K562 (cell line): ENCODE measurements around the gene PSMD9. TPM values are rescaled to one million over a fixed set of nuclear protein-coding genes. Genes with fewer than 3 reads are reported as not detected.

Experiments used
- BACH1 ChIP-seq: fragments of 200-800 bp; sonication (Bioruptor generic); IDR thresholded peaks from 2 replicates; pipeline ENCODE4 v1.6.1; 2016; ENCODE audit warnings: missing genetic modification characterization, missing compliant biosample characterization
- BMI1 ChIP-seq: fragments of 150-350 bp; IDR thresholded peaks from 2 replicates; pipeline ENCODE4 v1.6.1; 2014; ENCODE audit warnings: low read length
- CEBPB ChIP-seq: fragments of 450-650 bp; IDR thresholded peaks from 2 replicates; pipeline ENCODE4 v1.6.1; 2016; ENCODE audit warnings: missing genetic modification characterization, missing compliant biosample characterization
- DIDO1 ChIP-seq: fragments of 450-650 bp; IDR thresholded peaks from 2 replicates; pipeline ENCODE4 v1.6.1; 2016; ENCODE audit warnings: low read depth, missing biosample characterization, missing genetic modification characterization
- NR4A1 ChIP-seq, 2 experiments: fragments of 250-450 bp in 1 of 2; fragments of 450-650 bp in 1 of 2; sonication (Bioruptor Pico) in 1 of 2; IDR thresholded peaks; 2 replicates each; pipeline versions ENCODE4 v1.4.0 to v1.6.1; 2016 to 2020; ENCODE audit warnings: mild to moderate bottlenecking in 2 of 2, missing compliant biosample characterization in 1 of 2, missing genetic modification characterization in 1 of 2, moderate library complexity in 1 of 2
- SMAD1 ChIP-seq: fragments of 150-350 bp; IDR thresholded peaks from 2 replicates; pipeline ENCODE4 v1.6.1; 2014; ENCODE audit warnings: low read length, low read depth; ENCODE audit not compliant: partially characterized antibody
- SMARCC2 ChIP-seq: fragments of 450-650 bp; IDR thresholded peaks from 2 replicates; pipeline ENCODE4 v1.6.1; 2017; ENCODE audit warnings: antibody characterized with exemption, moderate library complexity, mild to moderate bottlenecking, low read depth
- XRCC3 ChIP-seq: fragments of 450-650 bp; IDR thresholded peaks from 2 replicates; pipeline ENCODE4 v1.6.1; 2017; ENCODE audit warnings: mild to moderate bottlenecking, moderate library complexity
- YBX1 ChIP-seq: fragments of 450-650 bp; IDR thresholded peaks from 2 replicates; pipeline ENCODE4 v1.7.1; 2016; ENCODE audit warnings: mild to moderate bottlenecking
- ZBTB17 ChIP-seq: fragments of 450-650 bp; formaldehyde crosslinking; IDR thresholded peaks from 2 replicates; pipeline ENCODE4 v1.4.0; 2020; ENCODE audit warnings: mild to moderate bottlenecking
- ZC3H8 ChIP-seq: fragments of 450-650 bp; IDR thresholded peaks from 2 replicates; pipeline ENCODE4 v1.6.1; 2017
- polyA plus RNA-seq, 8 experiments: library from polyadenylated mRNA; depleted of rRNA in 4 of 8; stranded (reverse) in 5 of 8; unstranded in 3 of 8; fragments of >200 nt; fragmentation: Nextera tagmentation in 2 of 8; fragmentation: Illumina TruSeq in 1 of 8; extraction: Ambion mirVana in 2 of 8; extraction: Trizol in 1 of 8; gene quantifications; 2 replicates each; pipeline versions ENCODE4 v1.2.1 to v1.2.3, GENCODE V29; 2011 to 2014; ENCODE audit warnings: inconsistent platforms in 1 of 8, missing spikeins in 1 of 8
- total RNA-seq, 7 experiments: library from RNA; depleted of rRNA in 6 of 7; stranded (reverse); fragments of >200 nt in 6 of 7; fragmentation: Illumina TruSeq in 2 of 7; extraction: Trizol in 2 of 7; gene quantifications; 2 replicates each; pipeline versions ENCODE4 v1.2.1 to v1.2.3, GENCODE V29; 2011 to 2021; ENCODE audit warnings: low replicate concordance in 1 of 7
- TF ChIP-seq, protein P1 (sequence below): fragments of 200-400 bp; formaldehyde crosslinking; IDR thresholded peaks from 2 replicates; pipeline ENCODE4 v1.6.1; 2017; ENCODE audit warnings: mild to moderate bottlenecking, low read depth, low read length, moderate library complexity
- TF ChIP-seq, protein P2 (sequence below): IDR thresholded peaks from 2 replicates; pipeline ENCODE4 v1.6.1; 2014; ENCODE audit warnings: antibody characterized with exemption
- TF ChIP-seq, protein P3 (sequence below): fragments of 250-450 bp; sonication (Bioruptor Pico); IDR thresholded peaks from 2 replicates; pipeline ENCODE4 v1.8.0; 2022; ENCODE audit warnings: inconsistent platforms
- TF ChIP-seq, protein P4 (sequence below): fragments of 450-650 bp; IDR thresholded peaks from 2 replicates; pipeline ENCODE4 v1.6.1; 2016
- TF ChIP-seq, protein P5 (sequence below): sonication (generic); formaldehyde crosslinking; IDR thresholded peaks from 2 replicates; pipeline ENCODE4 v1.4.0; 2020; ENCODE audit warnings: mild to moderate bottlenecking, missing genetic modification reagents
- TF ChIP-seq, protein P6 (sequence below), 3 experiments: fragments of 200-800 bp in 1 of 3; sonication (Bioruptor generic) in 1 of 3; sonication (generic) in 1 of 3; formaldehyde crosslinking in 1 of 3; IDR thresholded peaks; 2 replicates each; pipeline versions ENCODE4 v1.6.1 to v1.8.0; 2016 to 2022; ENCODE audit warnings: mild to moderate bottlenecking in 2 of 3, missing compliant biosample characterization in 2 of 3, missing genetic modification characterization in 2 of 3, missing genetic modification reagents in 1 of 3

PSMD9 gene
- total and polyA plus RNA-seq, 9 of the 15 experiments (the other 6 are each of a cell fraction or from before 2014, with no cell fraction given), result 12.2 to 143 (median 61.3) TPM

DNA sequence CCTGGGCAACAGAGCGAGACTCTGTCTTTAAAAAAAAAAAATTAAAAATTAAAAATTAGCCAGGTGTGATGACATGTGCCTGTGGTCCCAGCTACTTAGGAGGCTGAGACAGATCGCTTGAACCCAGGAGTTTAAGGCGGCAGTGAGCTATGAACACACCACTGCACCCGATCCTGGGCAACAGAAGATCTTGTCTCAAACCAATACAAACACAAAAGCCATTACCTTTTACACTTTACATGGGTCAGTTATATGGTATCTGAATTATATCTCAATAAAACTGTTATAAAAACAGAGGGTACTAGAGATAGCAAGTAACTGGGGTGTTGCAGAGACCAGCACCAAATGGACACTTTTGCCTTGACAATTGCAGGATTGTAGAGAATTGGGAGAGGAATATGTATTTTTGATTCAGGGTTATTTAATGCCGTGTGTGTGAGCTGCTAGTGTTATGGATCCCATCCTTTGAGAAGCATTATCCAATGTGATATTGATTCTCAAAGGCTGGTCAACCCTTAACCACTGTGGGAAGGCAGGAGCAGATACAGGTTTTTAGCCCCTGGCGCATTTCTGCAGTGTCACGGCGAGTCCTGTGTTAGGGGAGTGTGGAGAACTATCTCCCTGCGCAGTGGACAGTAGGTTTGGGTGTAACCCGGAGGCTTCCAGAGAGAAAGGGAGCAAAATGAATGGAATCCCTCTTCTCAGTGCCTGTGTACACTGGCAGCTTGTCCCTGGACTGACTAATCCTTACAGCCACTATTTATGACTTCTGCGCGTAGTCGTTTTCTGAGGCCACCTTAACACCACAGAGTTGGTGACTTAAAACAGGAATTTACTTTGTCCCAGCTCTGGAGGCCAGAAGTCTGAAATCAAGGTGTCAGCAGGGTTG, 4.3 kb downstream of the PSMD9 start (continued):
- TF ChIP-seq, protein P1, sequence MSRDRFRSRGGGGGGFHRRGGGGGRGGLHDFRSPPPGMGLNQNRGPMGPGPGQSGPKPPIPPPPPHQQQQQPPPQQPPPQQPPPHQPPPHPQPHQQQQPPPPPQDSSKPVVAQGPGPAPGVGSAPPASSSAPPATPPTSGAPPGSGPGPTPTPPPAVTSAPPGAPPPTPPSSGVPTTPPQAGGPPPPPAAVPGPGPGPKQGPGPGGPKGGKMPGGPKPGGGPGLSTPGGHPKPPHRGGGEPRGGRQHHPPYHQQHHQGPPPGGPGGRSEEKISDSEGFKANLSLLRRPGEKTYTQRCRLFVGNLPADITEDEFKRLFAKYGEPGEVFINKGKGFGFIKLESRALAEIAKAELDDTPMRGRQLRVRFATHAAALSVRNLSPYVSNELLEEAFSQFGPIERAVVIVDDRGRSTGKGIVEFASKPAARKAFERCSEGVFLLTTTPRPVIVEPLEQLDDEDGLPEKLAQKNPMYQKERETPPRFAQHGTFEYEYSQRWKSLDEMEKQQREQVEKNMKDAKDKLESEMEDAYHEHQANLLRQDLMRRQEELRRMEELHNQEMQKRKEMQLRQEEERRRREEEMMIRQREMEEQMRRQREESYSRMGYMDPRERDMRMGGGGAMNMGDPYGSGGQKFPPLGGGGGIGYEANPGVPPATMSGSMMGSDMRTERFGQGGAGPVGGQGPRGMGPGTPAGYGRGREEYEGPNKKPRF, result no peak
- TF ChIP-seq ZC3H8 (no peak), SMAD1 (no peak), CEBPB (tag) (no peak), ZBTB17 (CRISPR knock-in tag) (no peak), XRCC3 (no peak), SMARCC2 (peak; percentile 51), YBX1 (no peak), DIDO1 (tag) (no peak), BMI1 (no peak), NR4A1 (CRISPR knock-in tag; IDR thresholded peaks at IDR 0.05) (no peak), NR4A1 (tag; IDR thresholded peaks at IDR 0.05) (no peak), BACH1 (tag) (peak; percentile 27; the same call in 1 of the 2 replicates)
- TF ChIP-seq, protein P2, sequence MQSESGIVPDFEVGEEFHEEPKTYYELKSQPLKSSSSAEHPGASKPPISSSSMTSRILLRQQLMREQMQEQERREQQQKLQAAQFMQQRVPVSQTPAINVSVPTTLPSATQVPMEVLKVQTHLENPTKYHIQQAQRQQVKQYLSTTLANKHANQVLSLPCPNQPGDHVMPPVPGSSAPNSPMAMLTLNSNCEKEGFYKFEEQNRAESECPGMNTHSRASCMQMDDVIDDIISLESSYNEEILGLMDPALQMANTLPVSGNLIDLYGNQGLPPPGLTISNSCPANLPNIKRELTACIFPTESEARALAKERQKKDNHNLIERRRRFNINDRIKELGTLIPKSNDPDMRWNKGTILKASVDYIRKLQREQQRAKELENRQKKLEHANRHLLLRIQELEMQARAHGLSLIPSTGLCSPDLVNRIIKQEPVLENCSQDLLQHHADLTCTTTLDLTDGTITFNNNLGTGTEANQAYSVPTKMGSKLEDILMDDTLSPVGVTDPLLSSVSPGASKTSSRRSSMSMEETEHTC, result no peak
- TF ChIP-seq, protein P3, sequence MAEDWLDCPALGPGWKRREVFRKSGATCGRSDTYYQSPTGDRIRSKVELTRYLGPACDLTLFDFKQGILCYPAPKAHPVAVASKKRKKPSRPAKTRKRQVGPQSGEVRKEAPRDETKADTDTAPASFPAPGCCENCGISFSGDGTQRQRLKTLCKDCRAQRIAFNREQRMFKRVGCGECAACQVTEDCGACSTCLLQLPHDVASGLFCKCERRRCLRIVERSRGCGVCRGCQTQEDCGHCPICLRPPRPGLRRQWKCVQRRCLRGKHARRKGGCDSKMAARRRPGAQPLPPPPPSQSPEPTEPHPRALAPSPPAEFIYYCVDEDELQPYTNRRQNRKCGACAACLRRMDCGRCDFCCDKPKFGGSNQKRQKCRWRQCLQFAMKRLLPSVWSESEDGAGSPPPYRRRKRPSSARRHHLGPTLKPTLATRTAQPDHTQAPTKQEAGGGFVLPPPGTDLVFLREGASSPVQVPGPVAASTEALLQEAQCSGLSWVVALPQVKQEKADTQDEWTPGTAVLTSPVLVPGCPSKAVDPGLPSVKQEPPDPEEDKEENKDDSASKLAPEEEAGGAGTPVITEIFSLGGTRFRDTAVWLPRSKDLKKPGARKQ (CRISPR knock-in tag), result no peak
- TF ChIP-seq, protein P4, sequence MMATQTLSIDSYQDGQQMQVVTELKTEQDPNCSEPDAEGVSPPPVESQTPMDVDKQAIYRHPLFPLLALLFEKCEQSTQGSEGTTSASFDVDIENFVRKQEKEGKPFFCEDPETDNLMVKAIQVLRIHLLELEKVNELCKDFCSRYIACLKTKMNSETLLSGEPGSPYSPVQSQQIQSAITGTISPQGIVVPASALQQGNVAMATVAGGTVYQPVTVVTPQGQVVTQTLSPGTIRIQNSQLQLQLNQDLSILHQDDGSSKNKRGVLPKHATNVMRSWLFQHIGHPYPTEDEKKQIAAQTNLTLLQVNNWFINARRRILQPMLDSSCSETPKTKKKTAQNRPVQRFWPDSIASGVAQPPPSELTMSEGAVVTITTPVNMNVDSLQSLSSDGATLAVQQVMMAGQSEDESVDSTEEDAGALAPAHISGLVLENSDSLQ, result peak; percentile 45; the same call in 1 of the 2 replicates
- TF ChIP-seq, protein P5, sequence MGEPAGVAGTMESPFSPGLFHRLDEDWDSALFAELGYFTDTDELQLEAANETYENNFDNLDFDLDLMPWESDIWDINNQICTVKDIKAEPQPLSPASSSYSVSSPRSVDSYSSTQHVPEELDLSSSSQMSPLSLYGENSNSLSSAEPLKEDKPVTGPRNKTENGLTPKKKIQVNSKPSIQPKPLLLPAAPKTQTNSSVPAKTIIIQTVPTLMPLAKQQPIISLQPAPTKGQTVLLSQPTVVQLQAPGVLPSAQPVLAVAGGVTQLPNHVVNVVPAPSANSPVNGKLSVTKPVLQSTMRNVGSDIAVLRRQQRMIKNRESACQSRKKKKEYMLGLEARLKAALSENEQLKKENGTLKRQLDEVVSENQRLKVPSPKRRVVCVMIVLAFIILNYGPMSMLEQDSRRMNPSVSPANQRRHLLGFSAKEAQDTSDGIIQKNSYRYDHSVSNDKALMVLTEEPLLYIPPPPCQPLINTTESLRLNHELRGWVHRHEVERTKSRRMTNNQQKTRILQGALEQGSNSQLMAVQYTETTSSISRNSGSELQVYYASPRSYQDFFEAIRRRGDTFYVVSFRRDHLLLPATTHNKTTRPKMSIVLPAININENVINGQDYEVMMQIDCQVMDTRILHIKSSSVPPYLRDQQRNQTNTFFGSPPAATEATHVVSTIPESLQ (CRISPR knock-in tag), result no peak
- TF ChIP-seq, protein P6, sequence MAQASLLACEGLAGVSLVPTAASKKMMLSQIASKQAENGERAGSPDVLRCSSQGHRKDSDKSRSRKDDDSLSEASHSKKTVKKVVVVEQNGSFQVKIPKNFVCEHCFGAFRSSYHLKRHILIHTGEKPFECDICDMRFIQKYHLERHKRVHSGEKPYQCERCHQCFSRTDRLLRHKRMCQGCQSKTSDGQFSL (CRISPR knock-in tag; IDR thresholded peaks at IDR 0.05), result no peak
- TF ChIP-seq, protein P6 (tag; IDR thresholded peaks at IDR 0.05), result no peak
